Measurements from ENCODE around the gene UNK. TPM values are rescaled to one million over a fixed set of nuclear protein-coding genes. Genes with fewer than 3 reads are reported as not detected.

The UNK gene
- total RNA-seq, 1 experiment from 2014 or later: 35.4 TPM

DNA sequence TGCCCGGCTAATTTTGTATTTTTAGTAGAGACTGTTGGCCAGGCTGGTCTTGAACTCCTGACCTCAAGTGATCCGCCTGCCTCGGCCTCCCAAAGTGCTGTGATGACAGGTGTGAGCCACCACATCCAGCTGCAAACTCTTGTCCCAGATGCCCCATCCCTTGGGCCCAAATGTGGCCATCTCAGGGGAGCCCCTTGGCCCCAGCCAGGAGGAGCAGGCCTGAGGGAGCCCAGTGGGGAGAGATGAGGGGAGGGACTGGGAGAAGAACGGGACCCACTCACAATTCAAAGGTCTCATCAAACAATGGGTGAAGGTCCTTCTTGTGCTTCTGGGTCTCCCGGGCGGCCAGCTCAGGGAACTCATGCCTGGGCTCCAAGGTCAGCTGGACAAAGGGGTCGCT is 45.1 kb downstream of the UNK start:
- Mint-ChIP-seq H3K36me3 (no peaks in the 10 kb centered on the region), H3K9me3 (no peaks in the 10 kb centered on the region), H3K27ac (no peak overlapping the region), H3K4me1 (peaks cover 36% of the 10 kb centered on the region), H3K4me3 (no peak overlapping the region), H3K27me3 (ENCODE audit: low read depth) (no peaks in the 10 kb centered on the region)
- ATAC-seq: no peak
- TF ChIP-seq, protein P1, sequence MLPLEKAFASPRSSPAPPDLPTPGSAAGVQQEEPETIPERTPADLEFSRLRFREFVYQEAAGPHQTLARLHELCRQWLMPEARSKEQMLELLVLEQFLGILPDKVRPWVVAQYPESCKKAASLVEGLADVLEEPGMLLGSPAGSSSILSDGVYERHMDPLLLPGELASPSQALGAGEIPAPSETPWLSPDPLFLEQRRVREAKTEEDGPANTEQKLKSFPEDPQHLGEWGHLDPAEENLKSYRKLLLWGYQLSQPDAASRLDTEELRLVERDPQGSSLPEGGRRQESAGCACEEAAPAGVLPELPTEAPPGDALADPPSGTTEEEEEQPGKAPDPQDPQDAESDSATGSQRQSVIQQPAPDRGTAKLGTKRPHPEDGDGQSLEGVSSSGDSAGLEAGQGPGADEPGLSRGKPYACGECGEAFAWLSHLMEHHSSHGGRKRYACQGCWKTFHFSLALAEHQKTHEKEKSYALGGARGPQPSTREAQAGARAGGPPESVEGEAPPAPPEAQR (CRISPR knock-in tag; IDR thresholded peaks at IDR 0.05): no peak
- TF ChIP-seq, protein P2, sequence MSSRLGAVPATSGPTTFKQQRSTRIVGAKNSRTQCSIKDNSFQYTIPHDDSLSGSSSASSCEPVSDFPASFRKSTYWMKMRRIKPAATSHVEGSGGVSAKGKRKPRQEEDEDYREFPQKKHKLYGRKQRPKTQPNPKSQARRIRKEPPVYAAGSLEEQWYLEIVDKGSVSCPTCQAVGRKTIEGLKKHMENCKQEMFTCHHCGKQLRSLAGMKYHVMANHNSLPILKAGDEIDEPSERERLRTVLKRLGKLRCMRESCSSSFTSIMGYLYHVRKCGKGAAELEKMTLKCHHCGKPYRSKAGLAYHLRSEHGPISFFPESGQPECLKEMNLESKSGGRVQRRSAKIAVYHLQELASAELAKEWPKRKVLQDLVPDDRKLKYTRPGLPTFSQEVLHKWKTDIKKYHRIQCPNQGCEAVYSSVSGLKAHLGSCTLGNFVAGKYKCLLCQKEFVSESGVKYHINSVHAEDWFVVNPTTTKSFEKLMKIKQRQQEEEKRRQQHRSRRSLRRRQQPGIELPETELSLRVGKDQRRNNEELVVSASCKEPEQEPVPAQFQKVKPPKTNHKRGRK (CRISPR knock-in tag; IDR thresholded peaks at IDR 0.05; ENCODE audit: borderline replicate concordance): no peak
- TF ChIP-seq, protein P3, sequence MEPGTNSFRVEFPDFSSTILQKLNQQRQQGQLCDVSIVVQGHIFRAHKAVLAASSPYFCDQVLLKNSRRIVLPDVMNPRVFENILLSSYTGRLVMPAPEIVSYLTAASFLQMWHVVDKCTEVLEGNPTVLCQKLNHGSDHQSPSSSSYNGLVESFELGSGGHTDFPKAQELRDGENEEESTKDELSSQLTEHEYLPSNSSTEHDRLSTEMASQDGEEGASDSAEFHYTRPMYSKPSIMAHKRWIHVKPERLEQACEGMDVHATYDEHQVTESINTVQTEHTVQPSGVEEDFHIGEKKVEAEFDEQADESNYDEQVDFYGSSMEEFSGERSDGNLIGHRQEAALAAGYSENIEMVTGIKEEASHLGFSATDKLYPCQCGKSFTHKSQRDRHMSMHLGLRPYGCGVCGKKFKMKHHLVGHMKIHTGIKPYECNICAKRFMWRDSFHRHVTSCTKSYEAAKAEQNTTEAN (CRISPR knock-in tag; IDR thresholded peaks at IDR 0.05): no peak
- TF ChIP-seq, protein P4, sequence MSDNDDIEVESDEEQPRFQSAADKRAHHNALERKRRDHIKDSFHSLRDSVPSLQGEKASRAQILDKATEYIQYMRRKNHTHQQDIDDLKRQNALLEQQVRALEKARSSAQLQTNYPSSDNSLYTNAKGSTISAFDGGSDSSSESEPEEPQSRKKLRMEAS (CRISPR knock-in tag; IDR thresholded peaks at IDR 0.05): no peak
- TF ChIP-seq, protein P5, sequence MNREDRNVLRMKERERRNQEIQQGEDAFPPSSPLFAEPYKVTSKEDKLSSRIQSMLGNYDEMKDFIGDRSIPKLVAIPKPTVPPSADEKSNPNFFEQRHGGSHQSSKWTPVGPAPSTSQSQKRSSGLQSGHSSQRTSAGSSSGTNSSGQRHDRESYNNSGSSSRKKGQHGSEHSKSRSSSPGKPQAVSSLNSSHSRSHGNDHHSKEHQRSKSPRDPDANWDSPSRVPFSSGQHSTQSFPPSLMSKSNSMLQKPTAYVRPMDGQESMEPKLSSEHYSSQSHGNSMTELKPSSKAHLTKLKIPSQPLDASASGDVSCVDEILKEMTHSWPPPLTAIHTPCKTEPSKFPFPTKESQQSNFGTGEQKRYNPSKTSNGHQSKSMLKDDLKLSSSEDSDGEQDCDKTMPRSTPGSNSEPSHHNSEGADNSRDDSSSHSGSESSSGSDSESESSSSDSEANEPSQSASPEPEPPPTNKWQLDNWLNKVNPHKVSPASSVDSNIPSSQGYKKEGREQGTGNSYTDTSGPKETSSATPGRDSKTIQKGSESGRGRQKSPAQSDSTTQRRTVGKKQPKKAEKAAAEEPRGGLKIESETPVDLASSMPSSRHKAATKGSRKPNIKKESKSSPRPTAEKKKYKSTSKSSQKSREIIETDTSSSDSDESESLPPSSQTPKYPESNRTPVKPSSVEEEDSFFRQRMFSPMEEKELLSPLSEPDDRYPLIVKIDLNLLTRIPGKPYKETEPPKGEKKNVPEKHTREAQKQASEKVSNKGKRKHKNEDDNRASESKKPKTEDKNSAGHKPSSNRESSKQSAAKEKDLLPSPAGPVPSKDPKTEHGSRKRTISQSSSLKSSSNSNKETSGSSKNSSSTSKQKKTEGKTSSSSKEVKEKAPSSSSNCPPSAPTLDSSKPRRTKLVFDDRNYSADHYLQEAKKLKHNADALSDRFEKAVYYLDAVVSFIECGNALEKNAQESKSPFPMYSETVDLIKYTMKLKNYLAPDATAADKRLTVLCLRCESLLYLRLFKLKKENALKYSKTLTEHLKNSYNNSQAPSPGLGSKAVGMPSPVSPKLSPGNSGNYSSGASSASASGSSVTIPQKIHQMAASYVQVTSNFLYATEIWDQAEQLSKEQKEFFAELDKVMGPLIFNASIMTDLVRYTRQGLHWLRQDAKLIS (CRISPR knock-in tag; IDR thresholded peaks at IDR 0.05; ENCODE audit: borderline replicate concordance): no peak
- TF ChIP-seq JAZF1 (CRISPR knock-in tag; IDR thresholded peaks at IDR 0.05) (no peak), MXD4 (CRISPR knock-in tag; IDR thresholded peaks at IDR 0.05; ENCODE audit: borderline replicate concordance) (no peak), NR3C1 (CRISPR knock-in tag; conservative IDR thresholded peaks at IDR 0.05; ENCODE audit: low read depth) (no peak), ZNF671 (CRISPR knock-in tag; IDR thresholded peaks at IDR 0.05) (no peak), OVOL2 (CRISPR knock-in tag; IDR thresholded peaks at IDR 0.05; ENCODE audit: borderline replicate concordance) (no peak), NFYB (CRISPR knock-in tag; conservative IDR thresholded peaks at IDR 0.05; ENCODE audit: low read depth) (no peak), SMAD3 (CRISPR knock-in tag; IDR thresholded peaks at IDR 0.05; ENCODE audit: borderline replicate concordance) (no peak)
- TF ChIP-seq, protein P6, sequence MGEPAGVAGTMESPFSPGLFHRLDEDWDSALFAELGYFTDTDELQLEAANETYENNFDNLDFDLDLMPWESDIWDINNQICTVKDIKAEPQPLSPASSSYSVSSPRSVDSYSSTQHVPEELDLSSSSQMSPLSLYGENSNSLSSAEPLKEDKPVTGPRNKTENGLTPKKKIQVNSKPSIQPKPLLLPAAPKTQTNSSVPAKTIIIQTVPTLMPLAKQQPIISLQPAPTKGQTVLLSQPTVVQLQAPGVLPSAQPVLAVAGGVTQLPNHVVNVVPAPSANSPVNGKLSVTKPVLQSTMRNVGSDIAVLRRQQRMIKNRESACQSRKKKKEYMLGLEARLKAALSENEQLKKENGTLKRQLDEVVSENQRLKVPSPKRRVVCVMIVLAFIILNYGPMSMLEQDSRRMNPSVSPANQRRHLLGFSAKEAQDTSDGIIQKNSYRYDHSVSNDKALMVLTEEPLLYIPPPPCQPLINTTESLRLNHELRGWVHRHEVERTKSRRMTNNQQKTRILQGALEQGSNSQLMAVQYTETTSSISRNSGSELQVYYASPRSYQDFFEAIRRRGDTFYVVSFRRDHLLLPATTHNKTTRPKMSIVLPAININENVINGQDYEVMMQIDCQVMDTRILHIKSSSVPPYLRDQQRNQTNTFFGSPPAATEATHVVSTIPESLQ (CRISPR knock-in tag; IDR thresholded peaks at IDR 0.05): no peak
- TF ChIP-seq, protein P7, sequence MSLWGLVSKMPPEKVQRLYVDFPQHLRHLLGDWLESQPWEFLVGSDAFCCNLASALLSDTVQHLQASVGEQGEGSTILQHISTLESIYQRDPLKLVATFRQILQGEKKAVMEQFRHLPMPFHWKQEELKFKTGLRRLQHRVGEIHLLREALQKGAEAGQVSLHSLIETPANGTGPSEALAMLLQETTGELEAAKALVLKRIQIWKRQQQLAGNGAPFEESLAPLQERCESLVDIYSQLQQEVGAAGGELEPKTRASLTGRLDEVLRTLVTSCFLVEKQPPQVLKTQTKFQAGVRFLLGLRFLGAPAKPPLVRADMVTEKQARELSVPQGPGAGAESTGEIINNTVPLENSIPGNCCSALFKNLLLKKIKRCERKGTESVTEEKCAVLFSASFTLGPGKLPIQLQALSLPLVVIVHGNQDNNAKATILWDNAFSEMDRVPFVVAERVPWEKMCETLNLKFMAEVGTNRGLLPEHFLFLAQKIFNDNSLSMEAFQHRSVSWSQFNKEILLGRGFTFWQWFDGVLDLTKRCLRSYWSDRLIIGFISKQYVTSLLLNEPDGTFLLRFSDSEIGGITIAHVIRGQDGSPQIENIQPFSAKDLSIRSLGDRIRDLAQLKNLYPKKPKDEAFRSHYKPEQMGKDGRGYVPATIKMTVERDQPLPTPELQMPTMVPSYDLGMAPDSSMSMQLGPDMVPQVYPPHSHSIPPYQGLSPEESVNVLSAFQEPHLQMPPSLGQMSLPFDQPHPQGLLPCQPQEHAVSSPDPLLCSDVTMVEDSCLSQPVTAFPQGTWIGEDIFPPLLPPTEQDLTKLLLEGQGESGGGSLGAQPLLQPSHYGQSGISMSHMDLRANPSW (CRISPR knock-in tag; conservative IDR thresholded peaks at IDR 0.05; ENCODE audit: low read depth): no peak
- TF ChIP-seq, protein P8, sequence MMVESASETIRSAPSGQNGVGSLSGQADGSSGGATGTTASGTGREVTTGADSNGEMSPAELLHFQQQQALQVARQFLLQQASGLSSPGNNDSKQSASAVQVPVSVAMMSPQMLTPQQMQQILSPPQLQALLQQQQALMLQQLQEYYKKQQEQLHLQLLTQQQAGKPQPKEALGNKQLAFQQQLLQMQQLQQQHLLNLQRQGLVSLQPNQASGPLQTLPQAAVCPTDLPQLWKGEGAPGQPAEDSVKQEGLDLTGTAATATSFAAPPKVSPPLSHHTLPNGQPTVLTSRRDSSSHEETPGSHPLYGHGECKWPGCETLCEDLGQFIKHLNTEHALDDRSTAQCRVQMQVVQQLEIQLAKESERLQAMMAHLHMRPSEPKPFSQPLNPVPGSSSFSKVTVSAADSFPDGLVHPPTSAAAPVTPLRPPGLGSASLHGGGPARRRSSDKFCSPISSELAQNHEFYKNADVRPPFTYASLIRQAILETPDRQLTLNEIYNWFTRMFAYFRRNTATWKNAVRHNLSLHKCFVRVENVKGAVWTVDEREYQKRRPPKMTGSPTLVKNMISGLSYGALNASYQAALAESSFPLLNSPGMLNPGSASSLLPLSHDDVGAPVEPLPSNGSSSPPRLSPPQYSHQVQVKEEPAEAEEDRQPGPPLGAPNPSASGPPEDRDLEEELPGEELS (CRISPR knock-in tag; IDR thresholded peaks at IDR 0.05): no peak
- ChIA-PET POLR2A (interaction anchor here (0.6 to 2.0 kb wide), 4 partner anchors 25 to 55 kb away, joined by 3 to 9 read pairs (median 3); partner anchors contain the start of gene WBP2), CTCF (interaction anchor here (0.5 to 5.5 kb wide), 57 partner anchors 8 to 992 kb away, joined by 3 to 180 read pairs (median 5); partner anchors contain the start of genes FBF1, GALK1, MIF4GD and MRPL38)
- DNase-seq (ENCODE audit: low spot score): no peak

All from WTC11 (cell line).